NCI-H2081 treated with DMSO at 0.1 percent for 48 hours (cell line): Measurements from ENCODE around the gene FGFBP2.

Experiments used
- DNase-seq: peaks from one replicate; lab custom pipeline; 2025; lab: John Stamatoyannopoulos, UW

FGFBP2 gene

GRCh38 chr4:15963001-15963451 lies at the start of gene FGFBP2:
Gene FGFBP2 (minus strand): TSS chr4:15963175. CDS start chr4:15963129, 46 bp downstream.
- DNase-seq, result no peak

- no peak for DNase-seq
These were observed 48.2 kb upstream of the FGFBP2 start for GRCh38 chr4:16011173-16011572.

GRCh38 chr4:16009153-16009552 lies 46.2 kb upstream of the FGFBP2 start:
- DNase-seq, result no peak

GRCh38 chr4:16007471-16008095 lies 44.6 kb upstream of the FGFBP2 start:
- DNase-seq, result no peak

GRCh38 chr4:16006771-16007446 lies 43.9 kb upstream of the FGFBP2 start:
- DNase-seq, result no peak

GRCh38 chr4:16005676-16006075 lies 42.7 kb upstream of the FGFBP2 start:
- no peak for DNase-seq

GRCh38 chr4:16001484-16001858 lies 38.5 kb upstream of the FGFBP2 start:
- DNase-seq, result peak; percentile 17

- no peak for DNase-seq
These were observed 37.9 kb upstream of the FGFBP2 start for GRCh38 chr4:16000708-16001483.

GRCh38 chr4:15996773-15997172 lies 33.8 kb upstream of the FGFBP2 start:
- no peak for DNase-seq

GRCh38 chr4:15995826-15996225 lies 32.9 kb upstream of the FGFBP2 start:
- no peak for DNase-seq

GRCh38 chr4:15992167-15992485 lies 29.2 kb upstream of the FGFBP2 start:
- no peak for DNase-seq

GRCh38 chr4:15990570-15991285 lies 27.8 kb upstream of the FGFBP2 start:
- DNase-seq, result no peak

GRCh38 chr4:15989424-15989823 lies 26.4 kb upstream of the FGFBP2 start:
- no peak for DNase-seq

GRCh38 chr4:15988222-15988621 lies 25.2 kb upstream of the FGFBP2 start:
- DNase-seq, result no peak

- DNase-seq, result no peak
These were observed 23.9 kb upstream of the FGFBP2 start for GRCh38 chr4:15986907-15987306.

- DNase-seq, result no peak
These were observed 20.6 kb upstream of the FGFBP2 start for GRCh38 chr4:15983610-15984009.

GRCh38 chr4:15982842-15983524 lies 20.0 kb upstream of the FGFBP2 start:
- DNase-seq, result no peak

- no peak for DNase-seq
These were observed 13.8 kb upstream of the FGFBP2 start for GRCh38 chr4:15976456-15977447.

GRCh38 chr4:15971068-15971801 lies 8.3 kb upstream of the FGFBP2 start:
- DNase-seq, result no peak
